Measurements from ENCODE around the gene GSG1.

GSG1 gene

DNA sequence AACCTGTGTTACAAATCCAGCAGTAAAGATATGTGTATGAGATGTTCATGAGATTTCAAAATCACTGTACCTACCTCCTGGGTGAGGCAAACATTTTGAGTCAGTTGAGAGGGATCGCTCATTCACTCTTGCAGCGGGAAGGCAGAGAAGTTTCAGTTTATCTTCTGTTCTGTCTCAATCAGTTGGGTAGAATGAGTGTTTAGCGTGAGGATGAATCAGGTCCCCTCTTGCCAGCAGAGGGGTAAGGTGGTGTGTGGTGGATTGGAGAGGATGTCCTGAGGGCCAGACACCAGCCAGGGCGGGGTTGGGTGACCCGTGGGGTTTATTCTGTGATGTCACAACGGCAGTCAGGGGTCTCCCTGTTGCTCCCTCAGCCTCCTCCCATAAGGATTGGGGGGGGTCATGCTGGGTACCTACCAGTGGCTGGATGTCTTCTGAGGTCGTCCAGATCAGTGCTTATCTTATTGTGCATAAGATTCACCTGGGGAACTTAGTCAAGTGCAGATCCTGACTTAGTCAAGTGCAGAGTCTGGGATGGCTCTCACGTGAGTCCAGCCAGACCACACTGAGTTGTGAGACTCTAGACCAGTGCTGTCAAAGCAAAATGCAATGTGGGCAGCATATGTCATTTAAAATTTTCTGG, at the start of gene GSG1:
Gene GSG1 (minus strand): TSS at position 277 of the 643 bp plus-strand sequence. CDS start 155 bp downstream, at position 122.
- no peak for DNase-seq

- no peak for DNase-seq
These were observed 49.7 kb upstream of the GSG1 start for GRCh38 chr12:13153180-13153579.

DNA sequence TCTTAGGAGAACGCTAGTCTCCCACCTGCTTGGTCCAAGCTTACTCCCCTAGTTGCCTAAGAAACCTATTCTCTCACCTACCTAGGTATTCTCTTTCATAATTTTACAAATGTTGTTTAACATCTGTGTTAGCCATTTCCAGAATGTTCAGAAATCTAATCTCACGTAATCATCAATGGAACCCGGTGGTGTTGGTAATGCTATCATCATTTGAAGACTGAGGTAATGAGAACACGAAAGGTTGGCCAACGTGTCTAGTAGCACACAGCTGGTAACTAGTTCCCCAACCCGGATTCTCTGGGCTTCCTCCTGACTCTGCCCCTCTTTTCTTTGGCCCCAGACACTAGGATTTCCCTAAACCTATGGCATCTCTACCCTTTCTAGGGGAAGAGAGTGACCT, 49.3 kb upstream of the GSG1 start:
- no peak for DNase-seq

DNA sequence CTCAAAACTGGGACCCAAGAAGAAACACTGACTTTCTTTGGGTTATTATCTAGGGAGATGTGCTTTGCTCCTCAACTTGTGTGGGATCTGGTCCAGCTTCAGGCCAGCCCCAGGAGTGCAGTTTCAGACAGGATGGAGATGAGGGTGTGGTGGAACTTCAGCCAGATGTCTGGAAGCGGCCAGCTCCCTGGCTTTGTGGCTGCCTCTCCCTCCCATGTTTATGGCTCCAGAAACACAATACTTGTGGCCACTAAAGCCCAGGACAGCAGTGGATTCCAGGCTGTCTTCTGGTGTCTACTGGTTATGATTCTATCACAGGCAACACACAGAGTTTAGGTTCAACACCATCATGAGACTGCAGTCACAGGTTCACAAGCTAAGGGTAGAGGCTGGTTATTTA, 48.8 kb upstream of the GSG1 start:
- no peak for DNase-seq

- DNase-seq, result no peak
These were observed 45.9 kb upstream of the GSG1 start for GRCh38 chr12:13149411-13149810.

DNA sequence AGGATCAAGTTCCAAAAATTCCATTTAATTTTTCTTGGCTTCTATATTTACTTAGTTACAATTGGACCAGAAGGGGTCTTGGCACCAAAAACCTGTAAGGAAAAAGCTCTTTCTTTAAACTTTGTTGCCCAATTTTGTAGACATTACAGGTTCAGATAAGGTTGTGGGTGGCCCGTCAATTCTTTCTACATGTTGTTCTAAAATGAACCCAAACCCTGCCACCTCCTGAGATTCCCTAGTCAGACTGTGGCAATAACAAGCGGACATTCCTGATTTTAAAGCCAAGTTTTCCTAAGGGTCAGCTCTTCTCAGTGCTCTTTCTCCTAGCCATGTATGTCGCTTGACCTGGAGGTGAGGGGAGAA, 45.0 kb upstream of the GSG1 start:
- DNase-seq, result no peak

- no peak for DNase-seq
These were observed 44.4 kb upstream of the GSG1 start for GRCh38 chr12:13147688-13148484.

- DNase-seq, result no peak
These were observed 43.0 kb upstream of the GSG1 start for GRCh38 chr12:13146336-13146938.

DNA sequence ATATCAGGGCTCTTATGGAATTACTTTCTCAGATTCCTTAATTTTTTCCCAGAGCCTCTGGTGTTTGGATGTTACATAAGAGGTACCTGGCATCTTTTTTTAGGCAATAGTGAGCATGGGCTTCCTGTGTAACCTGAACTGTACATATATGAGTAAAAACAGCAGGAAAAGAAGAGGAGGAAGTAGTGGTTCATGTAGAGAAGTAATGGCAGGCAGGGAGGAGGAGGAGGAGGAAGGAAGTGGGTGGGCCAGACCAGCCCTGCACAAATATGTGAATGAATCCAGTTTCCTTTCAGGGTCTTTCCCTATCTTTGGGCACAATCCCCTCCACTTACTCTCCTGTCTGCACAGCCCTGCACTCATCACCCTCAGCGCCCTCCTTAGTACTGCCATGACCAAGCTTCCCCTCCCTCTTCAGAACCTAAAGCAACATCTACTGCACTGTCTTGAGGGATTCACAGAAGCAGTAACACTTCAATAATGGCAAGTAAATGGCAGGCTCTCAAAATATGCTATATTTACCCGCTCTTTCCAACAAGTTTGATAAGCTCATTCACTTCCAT, 40.9 kb upstream of the GSG1 start:
- no peak for DNase-seq

- DNase-seq, result no peak
These were observed 39.3 kb upstream of the GSG1 start for GRCh38 chr12:13142747-13143146.

DNA sequence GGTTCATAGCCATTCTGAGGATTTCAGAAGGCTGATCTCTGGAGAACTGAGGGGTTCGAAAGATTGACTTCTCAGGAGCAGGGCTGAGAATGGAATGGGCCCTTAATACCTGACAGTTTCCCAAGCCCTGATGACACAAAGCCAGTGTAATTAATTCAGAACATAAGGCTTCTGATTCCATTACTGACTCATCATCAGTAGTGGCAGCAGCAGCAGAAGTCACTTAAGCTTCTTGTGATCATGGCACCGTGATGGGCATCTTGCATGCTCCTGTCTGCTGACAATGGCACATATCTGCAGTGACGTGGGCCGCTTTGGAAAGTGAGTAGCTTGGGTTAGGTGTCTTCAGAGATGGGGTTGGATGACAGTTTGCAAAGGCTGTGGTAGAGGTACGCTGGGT, 38.2 kb upstream of the GSG1 start:
- no peak for DNase-seq

GRCh38 chr12:13135371-13136178, 32.1 kb upstream of the GSG1 start:
- no peak for DNase-seq

DNA sequence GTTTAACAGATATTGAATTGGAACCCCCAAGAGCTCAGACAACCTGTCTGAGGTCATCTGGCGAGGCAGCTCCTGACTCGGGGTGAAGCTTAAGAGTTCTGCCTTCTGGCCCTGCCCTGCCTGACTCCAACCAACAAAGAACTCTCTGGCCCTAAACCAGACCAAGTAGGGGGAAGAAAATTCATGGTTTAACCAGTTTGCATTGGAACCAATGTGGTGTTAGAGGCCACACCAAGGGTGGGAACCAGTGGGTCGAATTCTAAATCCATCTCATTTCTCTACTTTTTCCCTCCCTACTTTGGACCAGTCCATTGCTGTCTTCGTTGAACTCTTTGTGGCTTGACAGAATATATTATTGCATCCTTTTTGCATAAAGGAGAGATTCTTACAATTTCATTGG, 30.4 kb upstream of the GSG1 start:
- DNase-seq, result no peak

GRCh38 chr12:13130981-13131380, 27.5 kb upstream of the GSG1 start:
- no peak for DNase-seq

- no peak for DNase-seq
These were observed 25.0 kb upstream of the GSG1 start for GRCh38 chr12:13128291-13128965.

DNA sequence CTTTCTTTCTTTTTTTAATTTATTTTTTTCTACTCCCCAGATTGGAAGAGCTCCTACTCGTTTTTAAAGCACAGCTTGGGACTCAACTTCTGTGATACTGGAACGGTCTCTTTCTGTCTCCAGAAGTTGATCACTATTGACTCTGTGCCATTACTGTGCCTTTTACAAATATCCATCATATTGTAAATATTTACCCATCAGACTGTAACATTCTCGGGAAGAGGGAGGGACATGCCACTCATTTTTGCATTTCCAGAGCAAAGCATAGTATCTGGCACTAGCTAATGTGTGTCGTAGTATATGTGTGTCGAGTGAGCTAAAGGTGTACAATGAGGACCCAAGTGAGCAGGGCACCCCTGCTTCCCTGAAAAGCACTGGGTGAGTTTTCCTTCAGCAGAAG, 24.0 kb upstream of the GSG1 start:
- no peak for DNase-seq

DNA sequence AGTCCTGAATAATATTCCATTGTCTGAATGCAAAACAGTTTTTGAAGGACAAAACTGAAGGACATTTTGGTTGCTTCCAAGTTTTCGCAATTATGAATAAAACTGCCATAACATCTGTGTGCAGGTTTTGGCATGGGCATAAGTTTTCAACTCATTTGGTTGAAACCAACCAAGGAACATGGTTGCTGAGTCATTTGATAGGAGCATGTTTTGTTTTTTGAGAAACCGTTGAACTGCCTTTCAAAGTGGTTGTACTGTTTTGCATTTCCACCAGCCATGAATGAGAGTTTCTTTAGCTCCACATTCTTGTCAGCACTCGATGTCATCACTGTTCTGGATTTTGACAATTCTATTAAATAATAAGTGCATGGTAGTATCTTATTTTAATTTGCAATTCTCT, 23.0 kb upstream of the GSG1 start:
- no peak for DNase-seq

DNA sequence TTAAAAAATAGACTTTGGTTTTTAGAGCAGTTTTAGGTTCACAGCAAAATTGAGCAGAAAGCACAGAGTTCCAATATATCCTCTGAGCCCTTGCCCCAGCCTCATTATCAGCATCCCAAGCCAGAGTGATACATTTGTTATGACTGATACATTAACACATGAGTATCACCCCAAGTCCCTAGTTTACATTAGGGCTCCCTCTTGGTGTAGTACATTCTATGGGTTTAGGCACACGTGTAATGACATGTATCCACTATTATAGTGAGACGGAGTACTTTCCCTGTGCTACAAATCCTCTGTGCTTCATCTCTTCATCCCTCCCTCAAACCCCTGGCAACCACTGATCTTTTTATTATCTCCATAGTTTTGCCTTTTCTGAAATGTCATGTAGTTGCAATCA, 22.5 kb upstream of the GSG1 start:
- DNase-seq, result no peak

GRCh38 chr12:13124656-13125505, 21.4 kb upstream of the GSG1 start:
- DNase-seq, result no peak

DNA sequence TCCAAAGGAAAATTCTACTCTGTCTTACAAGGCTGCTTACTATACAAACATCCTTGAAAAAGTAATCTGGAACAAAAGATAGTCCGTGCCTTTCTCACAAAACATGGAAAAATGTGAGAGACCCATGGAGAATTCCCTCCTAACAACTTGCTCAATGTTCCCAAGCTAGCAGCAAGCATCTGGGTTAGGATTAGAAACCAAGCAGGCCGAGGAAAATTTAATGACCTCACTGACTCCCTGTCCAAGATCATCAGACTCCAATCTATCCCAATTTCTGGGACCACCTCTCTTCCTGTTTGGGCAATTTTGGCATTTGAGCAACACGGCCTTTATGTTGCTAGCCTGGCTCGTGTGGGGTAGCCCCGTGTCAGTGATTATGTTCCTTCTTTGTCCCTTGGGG, 18.1 kb upstream of the GSG1 start:
- no peak for DNase-seq

GRCh38 chr12:13120413-13120812, 16.9 kb upstream of the GSG1 start:
- DNase-seq, result no peak

- no peak for DNase-seq
These were observed 16.4 kb upstream of the GSG1 start for GRCh38 chr12:13119826-13120225.

Measured in NCI-H510A (cell line).